HG02798 (cell line): ENCODE data around the gene OR2V1.
A peak's percentile ranks its signal among the peaks of the same experiment; 100 is the strongest.
"Not testable (repeated sequence)": the region's sequence is repeated elsewhere in the genome, so short reads cannot be mapped to it uniquely, and the experiment has no call there.

Source experiments
- ATAC-seq: cut with Tn5 transposase; IDR thresholded peaks from one replicate; pipeline ENCODE4 v1.9.1; 2021; ENCODE audit warnings: mild to moderate bottlenecking; ENCODE audit not compliant: unreplicated experiment, poor library complexity

The OR2V1 gene

GRCh38 chr5:181130832-181131496 is at the start of gene OR2V1:
Gene OR2V1 (minus strand): TSS chr5:181131169. CDS start chr5:181125304, 5,865 bp downstream.
- ATAC-seq, result no peak

DNA sequence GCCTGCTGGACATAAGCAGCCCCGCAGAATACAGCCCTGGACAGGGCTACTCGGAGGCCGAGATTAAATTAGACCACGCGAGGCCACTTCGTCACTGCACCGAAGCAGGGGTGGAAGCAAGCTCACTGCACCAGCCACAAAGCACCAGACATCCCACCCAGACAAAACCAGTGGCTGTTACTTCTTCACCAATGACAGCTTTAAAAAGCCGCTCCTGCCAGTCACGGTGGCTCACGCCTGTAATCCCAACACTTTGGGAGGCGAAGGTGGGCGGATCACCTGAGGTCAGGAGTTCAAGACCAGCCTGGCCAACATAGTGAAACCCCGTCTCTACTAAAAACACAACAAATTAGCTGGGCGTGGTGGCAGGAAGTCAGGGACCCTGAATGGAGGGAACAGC is 46.6 kb upstream of the OR2V1 start:
- not testable (repeated sequence) for ATAC-seq

GRCh38 chr5:181176254-181176952 is 45.4 kb upstream of the OR2V1 start:
- no peak for ATAC-seq

DNA sequence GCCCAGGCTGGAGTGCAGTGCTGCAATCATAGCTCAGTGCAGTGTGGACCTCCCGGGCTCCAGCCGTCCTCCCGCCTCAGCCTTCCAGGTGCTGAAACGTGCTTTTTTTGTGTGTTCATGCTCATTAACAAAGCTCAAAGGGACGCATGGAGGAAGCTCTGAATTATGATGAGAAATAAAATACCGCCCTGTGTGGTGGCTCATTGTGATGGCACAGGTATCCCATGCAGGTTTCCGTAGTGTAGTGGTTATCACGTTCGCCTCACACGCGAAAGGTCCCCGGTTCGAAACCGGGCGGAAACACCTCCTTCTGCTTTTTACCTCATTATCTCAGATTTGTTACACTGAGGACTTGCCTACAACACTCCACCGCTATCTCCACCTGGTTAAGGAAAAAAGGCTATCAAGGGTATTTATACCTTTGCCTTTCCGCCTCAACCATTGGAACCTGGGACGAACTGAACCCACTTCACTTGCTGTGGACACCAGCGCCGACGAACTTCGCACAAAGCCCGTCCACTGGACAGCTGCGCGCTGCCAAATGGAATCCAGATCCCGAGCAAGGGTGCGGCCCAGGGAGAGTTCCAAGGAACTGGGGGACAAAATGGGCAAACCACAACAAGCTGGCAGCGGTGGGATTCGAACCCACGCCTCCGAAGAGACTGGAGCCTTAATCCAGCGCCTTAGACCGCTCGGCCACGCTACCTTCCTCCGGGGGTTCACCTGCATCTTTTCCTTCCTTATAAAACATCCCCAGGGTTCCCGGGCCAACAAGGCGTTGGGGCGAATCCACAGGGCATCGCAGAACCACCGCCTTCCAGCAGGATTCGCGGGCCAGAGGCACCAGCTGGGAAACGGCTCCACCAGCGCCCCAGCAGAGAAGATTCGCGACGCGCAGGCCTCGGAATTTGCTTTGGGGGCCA is 42.7 kb upstream of the OR2V1 start:
- peak; percentile 42 for ATAC-seq

GRCh38 chr5:181173027-181173419 is 42.1 kb upstream of the OR2V1 start:
- ATAC-seq, result peak; percentile 53

DNA sequence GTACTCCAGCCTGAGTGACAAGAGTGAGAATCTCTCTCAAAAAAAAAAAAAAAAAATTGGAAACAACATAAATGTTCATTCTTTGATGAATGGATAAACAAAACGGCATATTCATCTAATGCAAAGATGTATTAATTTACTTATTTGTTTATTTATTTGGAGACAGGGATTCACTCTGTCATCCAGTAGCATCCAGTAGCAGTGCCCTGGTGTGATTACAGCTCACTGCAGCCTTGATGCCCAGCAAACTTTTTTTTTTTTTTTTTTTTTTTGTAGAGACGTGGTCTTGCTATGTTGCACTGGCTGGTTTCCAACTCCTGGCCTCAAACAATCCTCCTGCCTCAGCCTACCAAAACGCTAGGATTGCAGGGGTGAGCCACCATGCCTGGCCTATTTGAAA is 40.8 kb upstream of the OR2V1 start:
- ATAC-seq, result no peak

DNA sequence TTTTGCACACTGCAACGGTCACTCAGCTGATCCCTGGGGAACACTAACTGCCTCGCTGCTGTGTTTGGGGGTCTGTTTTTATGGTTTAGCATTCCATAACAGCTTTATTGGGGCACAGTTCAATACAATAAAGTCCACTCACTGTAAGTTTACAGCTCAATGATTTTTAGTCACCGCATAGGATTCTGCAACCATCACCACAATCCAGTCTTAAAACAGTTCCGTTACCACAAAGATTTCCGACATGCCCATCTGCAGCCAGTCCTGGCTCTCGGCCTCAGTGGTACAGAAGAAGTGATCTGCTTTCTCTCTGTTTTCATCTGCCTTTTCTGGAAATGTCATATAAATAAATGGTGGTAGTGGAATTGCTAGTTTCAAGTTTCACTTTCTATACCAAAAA is 40.0 kb upstream of the OR2V1 start:
- no peak for ATAC-seq

GRCh38 chr5:181170237-181170825 is 39.4 kb upstream of the OR2V1 start:
- ATAC-seq, result no peak

DNA sequence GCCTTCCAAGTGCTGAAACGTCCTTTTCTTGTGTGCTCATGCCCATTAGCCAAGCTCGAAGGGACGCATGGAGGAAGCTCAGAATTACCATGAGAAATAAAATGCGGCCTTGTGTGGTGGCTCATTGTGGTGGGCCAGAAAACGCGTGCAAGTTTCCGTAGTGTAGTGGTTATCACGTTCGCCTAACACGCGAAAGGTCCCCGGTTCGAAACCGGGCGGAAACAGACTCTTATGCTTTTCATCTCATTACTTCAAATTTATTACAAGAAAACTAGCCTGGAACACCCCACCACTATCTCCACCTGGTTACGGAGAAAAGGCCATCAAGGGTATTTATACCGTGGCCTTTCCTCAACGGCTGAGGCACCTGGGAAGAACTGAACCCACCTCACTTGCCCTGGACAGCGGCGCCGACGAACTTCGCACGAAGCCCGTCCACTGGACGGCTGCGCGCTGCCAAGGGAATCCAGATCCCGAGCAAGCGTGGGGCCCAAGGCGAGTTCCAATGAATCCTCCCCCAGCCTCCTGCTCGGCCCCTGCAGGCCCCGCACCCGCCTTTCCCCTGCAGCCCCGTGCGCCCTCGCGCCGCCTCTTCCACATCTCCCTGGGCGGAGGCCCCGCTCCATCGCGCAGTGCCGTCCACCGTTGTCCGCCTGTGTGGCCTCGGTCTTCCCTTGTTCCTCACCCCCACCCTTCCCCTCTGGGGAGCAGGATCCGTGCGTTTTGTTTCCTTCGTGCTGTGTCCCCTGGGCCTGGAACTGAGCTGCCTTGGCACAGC is 38.7 kb upstream of the OR2V1 start:
- ATAC-seq, result peak; percentile 40

GRCh38 chr5:181168595-181169118 is 37.7 kb upstream of the OR2V1 start:
- ATAC-seq, result no peak

DNA sequence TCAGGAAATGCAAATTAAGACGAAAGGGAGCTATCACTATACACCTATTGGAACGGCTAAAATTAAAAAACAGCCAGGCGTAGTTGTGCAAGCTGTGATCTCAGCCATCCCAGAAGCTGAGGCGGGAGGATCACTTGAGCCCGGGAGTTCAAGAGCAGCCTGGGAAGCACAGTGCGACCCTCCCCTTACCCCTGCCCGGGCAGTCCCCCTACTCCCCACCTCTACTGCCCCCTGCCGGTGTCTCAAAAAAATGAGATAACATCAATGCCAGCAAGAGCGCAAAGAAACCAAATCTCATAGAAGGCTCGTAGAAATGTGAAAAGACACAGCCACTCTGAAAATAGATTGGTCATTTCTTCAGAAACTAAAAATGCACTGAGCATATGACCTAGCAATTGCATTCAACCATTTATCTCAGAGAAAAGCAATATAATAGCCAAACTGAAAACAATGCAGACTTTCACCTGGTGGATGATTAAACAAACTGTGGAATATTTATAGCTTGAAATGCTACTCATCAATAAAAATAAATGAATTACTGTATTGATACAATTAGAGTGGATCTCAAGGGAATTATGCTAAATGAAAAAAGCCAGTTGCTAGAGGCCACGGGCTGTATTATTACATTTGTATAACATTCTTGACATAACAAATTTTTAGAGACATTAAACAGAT is 37.0 kb upstream of the OR2V1 start:
- no peak for ATAC-seq

GRCh38 chr5:181166812-181167733 is 36.1 kb upstream of the OR2V1 start:
- ATAC-seq, result no peak

GRCh38 chr5:181164076-181164952 is 33.3 kb upstream of the OR2V1 start:
- ATAC-seq, result no peak

DNA sequence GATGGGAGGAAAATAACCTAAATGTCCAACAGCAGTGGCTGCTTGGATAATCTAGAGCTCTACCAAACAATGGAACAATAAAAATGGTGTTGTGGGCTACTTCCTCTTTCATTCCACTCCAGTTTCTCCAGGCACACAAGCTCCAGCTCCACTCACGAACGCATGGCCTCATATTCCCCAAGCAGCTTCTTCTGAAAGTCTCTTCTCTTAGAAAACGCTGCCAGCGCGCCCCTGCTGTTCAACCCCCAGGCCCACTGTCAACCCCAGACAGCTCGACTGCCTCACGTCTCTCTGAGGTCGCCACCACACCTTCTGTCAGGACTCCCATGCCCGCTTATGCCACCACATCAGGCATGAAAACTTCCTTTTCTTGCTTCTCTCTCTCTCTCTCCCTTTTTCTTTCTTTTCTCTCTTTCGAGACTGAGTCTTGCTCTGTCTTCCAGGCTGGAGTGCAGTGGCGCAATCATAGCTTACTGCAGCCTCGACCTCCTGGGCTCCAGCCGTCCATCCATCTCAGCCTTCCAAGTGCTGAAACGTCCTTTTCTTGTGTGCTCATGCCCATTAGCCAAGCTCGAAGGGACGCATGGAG is 32.6 kb upstream of the OR2V1 start:
- ATAC-seq, result no peak

DNA sequence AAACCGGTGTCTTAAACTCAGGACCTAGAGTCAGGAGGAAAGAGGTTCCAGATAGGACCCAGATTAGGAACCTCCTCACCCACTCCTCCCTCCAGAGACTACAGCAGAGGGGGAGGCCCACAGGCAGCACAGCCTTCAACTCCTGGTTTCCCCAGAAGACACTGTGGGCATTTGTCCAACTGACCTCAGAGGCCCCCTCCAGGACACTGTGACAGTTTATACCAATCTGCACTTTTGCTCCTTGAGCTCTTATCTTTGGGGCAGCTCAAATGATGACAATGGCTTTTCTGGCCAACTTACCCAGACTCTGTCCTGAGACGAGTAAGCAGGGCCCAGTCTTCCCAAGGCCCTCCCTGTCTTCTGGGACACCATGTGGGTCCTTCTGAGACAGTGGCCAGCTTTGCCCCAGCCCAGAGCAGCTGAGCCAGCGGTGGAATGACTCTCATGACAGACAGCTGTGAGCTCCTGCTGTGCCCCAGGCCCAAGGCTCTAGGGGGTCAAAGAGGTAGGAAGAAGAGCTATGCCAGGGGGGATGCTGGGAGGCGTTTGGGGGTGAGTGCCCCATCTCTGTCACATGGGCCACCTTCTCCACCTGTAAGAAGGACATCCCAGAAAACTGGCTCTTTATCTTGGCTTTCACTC is 30.7 kb upstream of the OR2V1 start:
- peak; percentile 11 for ATAC-seq
